Aorta (tissue), 5 donors: ENCODE measurements around the gene SRBD1. TPM values are rescaled to one million over a fixed set of nuclear protein-coding genes. Genes with fewer than 3 reads are reported as not detected.

Experiments used
- ATAC-seq: fragments of 200-7000 bp; cut with Tn5 transposase; one replicate; pipeline ENCODE4 v1.9.1; 2022; ENCODE audit warnings: moderate library complexity; ENCODE audit not compliant: low FRiP score
- DNase-seq, 2 donors: peaks; one replicate each; pipeline ENCODE4 v3.0.0-alpha.2; 2020
- H3K27ac ChIP-seq, 2 donors: one replicate each; pipeline ENCODE4 v1.5.1; 2013; ENCODE audit warnings: low read length in 2 of 2, mild to moderate bottlenecking in 2 of 2, moderate library complexity in 2 of 2, control low read depth in 1 of 2, inconsistent platforms in 1 of 2, low read depth in 1 of 2
- H3K27me3 ChIP-seq, 2 donors: one replicate each; pipeline ENCODE4 v1.6.1; 2013; ENCODE audit warnings: control low read depth in 1 of 2, low read length in 1 of 2, mild to moderate bottlenecking in 1 of 2, moderate library complexity in 1 of 2; ENCODE audit not compliant: insufficient read depth in 2 of 2, control insufficient read depth in 1 of 2
- H3K36me3 ChIP-seq, 2 donors: one replicate each; pipeline ENCODE4 v1.6.1; 2013; ENCODE audit warnings: control low read depth in 1 of 2, low read length in 1 of 2, mild to moderate bottlenecking in 1 of 2; ENCODE audit not compliant: insufficient read depth in 2 of 2, control insufficient read depth in 1 of 2
- H3K4me1 ChIP-seq, 2 donors: one replicate each; pipeline ENCODE4 v1.6.1; 2013; ENCODE audit warnings: low read length in 2 of 2, control low read depth in 1 of 2, mild to moderate bottlenecking in 1 of 2, moderate library complexity in 1 of 2; ENCODE audit not compliant: insufficient read depth in 2 of 2, control insufficient read depth in 1 of 2
- H3K4me3 ChIP-seq, 2 donors: one replicate each; pipeline ENCODE4 v1.5.1; 2013; ENCODE audit warnings: low read length in 2 of 2, control low read depth in 1 of 2, mild to moderate bottlenecking in 1 of 2
- H3K9me3 ChIP-seq: one replicate; pipeline ENCODE4 v1.6.1; 2013; ENCODE audit warnings: mild to moderate bottlenecking, low read length; ENCODE audit not compliant: control insufficient read depth
- WGBS, 2 donors: extraction: QIAGEN DNeasy Blood & Tissue Kit; methylation state at CpG; one replicate each; pipeline ENCODE4 v1.1.7; 2013; 5-methylcytosine and 5-hydroxymethylcytosine counted together
- intact Hi-C, 2 donors: fragments of 100-400 bp; cut with DNase I; formaldehyde crosslinking; loops; one replicate each; pipeline versions ENCODE4 v1.14.2 to v1.15.0; 2022
- polyA plus RNA-seq, 2 donors: library from polyadenylated mRNA; stranded (reverse); fragments of 200-250 nt; gene quantifications; one replicate each; pipeline ENCODE4 v1.2.3, GENCODE V29; 2013
- total RNA-seq, 2 donors: library from RNA; stranded (reverse); fragmentation: NEBNext Ultra II Directional; extraction: Animal tissue kit (Norgen Biotek cat#: 25700); gene quantifications; one replicate each; pipeline ENCODE4 v1.2.1, GENCODE V29; 2021
- donor health status: healthy with polysubstance abuse.
- donor health status: Bipolar disorder and iron deficiency.
- donor health status: DM: no; HTN: no; CAD: no.
- donor health status: DM: no; HTN: no; CAD: no.
- donor health status: DM: yes; HTN: yes; CAD: no.

Gene SRBD1
- total and polyA plus RNA-seq, 4 donors: 5.4 to 21.2 (median 10.6) TPM

GRCh38 chr2:45524016-45524415, 87.1 kb downstream of the SRBD1 start:
- Histone ChIP-seq H3K4me3 (no peak overlapping the region), H3K27ac (no peak overlapping the region), H3K27me3 (no peaks in the 10 kb centered on the region), H3K36me3 (no peaks in the 10 kb centered on the region), H3K4me1 (no peaks in the 10 kb centered on the region), H3K9me3 (no peaks in the 10 kb centered on the region)
- intact Hi-C loops: no loop called here
- DNase-seq (no peak), ATAC-seq (no peak)
- 99 to 100% methylated on average over 1 of the region's 1 CpG for WGBS, 2 donors

DNA sequence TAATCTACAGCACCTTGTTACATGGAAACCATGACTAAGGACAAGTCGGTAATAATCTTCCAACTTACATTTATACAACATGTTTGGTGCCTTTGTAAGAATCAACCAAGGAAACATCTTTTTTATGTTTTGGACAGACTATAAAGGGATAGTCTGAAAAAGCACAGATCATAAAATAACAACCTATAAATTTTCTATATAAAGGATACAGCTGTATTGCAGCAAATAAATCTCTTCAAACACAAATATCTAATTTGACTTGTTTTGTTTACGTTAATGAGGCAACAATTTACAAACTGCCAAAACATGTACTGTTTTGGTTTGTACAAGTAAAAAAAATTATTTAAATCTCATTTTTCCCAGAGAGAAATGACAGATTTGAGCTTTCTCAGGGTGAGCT, 92.5 kb downstream of the SRBD1 start:
- no peaks in the 10 kb centered on the region for H3K9me3 ChIP-seq
- no peaks in the 10 kb centered on the region for H3K36me3 ChIP-seq
- H3K27ac ChIP-seq: no peak overlapping the region
- DNase-seq: no peak
- ATAC-seq: no peak
- whole genome bisulfite sequencing, 2 donors: 95 to 99% methylated on average over 2 of the region's 2 CpGs
- no peaks in the 10 kb centered on the region for H3K4me1 ChIP-seq
- H3K4me3 ChIP-seq: no peak overlapping the region
- no peaks in the 10 kb centered on the region for H3K27me3 ChIP-seq
- intact Hi-C loops: no loop called here

DNA sequence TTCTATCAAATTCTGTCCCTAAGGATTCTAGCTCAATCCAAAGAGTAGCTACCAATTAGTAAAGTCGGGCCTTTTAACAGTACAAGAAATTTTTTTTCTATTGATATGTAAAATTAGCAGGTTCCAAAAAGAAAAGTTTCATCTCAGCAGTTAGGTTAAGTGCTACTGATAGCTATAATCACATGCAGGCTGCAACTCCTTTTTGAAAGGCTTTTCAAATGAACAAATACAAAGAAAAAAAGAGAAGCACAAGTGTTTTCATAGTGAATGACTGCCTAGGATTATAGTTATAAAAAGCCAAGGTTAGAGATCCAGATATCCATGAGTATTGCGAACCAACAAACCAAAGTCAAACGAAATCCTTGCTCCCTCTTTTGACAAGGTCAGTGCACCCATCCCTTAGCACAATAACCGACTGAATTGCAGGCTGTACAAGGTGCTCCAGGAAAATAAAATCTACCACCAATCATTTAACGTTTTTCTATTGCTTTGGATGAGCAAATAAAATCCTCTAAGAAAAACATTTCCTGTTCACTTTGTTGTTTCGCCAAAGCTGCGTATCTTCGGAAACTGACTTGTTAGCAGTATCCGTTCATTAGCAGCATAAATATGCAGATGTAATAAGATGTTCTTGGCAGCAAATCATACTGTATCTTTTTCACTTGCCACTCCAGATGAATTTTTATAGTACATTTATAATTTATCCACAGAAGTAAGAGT, 100.2 kb downstream of the SRBD1 start:
- no peak overlapping the region for H3K27ac ChIP-seq
- no peak for ATAC-seq
- WGBS, 2 donors: 86 to 88% methylated on average over 9 of the region's 9 CpGs

DNA sequence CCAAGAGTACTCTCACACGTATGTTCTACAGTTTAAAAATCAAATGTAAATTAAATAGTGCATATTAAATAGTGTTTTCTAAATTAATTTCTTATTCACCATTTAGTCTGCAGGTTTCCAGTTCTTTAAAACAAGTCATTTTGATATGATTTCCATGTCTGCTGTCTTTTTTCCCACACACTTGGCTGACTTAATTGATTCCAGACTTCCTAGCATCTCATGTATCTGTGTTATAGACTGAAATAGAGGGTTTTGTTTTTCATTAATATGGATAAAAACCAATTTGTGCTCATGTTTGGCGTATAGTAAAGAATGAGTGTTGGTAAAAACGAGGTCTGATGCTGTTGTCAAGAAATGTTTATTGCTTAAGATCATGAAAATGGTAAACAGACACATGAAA, 104.3 kb downstream of the SRBD1 start:
- ATAC-seq (no peak), DNase-seq (no peak)
- H3K4me1 ChIP-seq: no peaks in the 10 kb centered on the region
- H3K9me3 ChIP-seq: no peaks in the 10 kb centered on the region
- H3K27me3 ChIP-seq: no peaks in the 10 kb centered on the region
- intact Hi-C loops: no loop called here
- WGBS, 2 donors: 96 to 99% methylated on average over 3 of the region's 3 CpGs
- H3K4me3 ChIP-seq: no peak overlapping the region
- H3K27ac ChIP-seq: no peak overlapping the region
- no peaks in the 10 kb centered on the region for H3K36me3 ChIP-seq

More for the DNA sequence above, 100.2 kb downstream of the SRBD1 start:
- H3K27me3 ChIP-seq: no peaks in the 10 kb centered on the region
- H3K4me1 ChIP-seq: no peaks in the 10 kb centered on the region
- no peaks in the 10 kb centered on the region for H3K36me3 ChIP-seq
- H3K4me3 ChIP-seq: no peak overlapping the region
- intact Hi-C loops: no loop called here
- no peak for DNase-seq
- no peaks in the 10 kb centered on the region for H3K9me3 ChIP-seq

DNA sequence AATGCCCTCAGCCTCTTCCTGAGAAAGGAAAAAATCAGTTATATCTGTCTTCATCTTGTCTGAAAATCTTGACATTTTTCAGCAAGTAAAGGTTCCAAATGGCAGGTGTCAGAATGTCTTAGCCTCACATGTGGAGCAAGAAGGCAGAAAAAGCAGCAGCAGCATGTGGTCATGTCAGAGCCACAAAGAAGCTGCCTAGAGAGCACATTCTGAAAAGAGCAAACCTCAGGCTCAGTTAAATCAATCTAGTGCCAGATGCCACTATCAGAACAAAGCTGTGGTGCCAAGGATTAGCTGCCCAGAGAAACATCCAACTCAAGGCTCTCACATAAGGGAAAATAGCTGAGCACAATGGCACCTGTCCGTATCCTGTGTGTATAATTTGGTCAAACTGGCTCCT, 105.9 kb downstream of the SRBD1 start:
- H3K9me3 ChIP-seq: no peaks in the 10 kb centered on the region
- no peaks in the 10 kb centered on the region for H3K36me3 ChIP-seq
- ATAC-seq: no peak
- no peak overlapping the region for H3K4me3 ChIP-seq
- no peaks in the 10 kb centered on the region for H3K4me1 ChIP-seq
- no peak for DNase-seq
- 26 to 38% methylated on average over 1 of the region's 1 CpG for WGBS, 2 donors
- H3K27ac ChIP-seq: no peak overlapping the region
- intact Hi-C loops: no loop called here
- no peaks in the 10 kb centered on the region for H3K27me3 ChIP-seq

DNA sequence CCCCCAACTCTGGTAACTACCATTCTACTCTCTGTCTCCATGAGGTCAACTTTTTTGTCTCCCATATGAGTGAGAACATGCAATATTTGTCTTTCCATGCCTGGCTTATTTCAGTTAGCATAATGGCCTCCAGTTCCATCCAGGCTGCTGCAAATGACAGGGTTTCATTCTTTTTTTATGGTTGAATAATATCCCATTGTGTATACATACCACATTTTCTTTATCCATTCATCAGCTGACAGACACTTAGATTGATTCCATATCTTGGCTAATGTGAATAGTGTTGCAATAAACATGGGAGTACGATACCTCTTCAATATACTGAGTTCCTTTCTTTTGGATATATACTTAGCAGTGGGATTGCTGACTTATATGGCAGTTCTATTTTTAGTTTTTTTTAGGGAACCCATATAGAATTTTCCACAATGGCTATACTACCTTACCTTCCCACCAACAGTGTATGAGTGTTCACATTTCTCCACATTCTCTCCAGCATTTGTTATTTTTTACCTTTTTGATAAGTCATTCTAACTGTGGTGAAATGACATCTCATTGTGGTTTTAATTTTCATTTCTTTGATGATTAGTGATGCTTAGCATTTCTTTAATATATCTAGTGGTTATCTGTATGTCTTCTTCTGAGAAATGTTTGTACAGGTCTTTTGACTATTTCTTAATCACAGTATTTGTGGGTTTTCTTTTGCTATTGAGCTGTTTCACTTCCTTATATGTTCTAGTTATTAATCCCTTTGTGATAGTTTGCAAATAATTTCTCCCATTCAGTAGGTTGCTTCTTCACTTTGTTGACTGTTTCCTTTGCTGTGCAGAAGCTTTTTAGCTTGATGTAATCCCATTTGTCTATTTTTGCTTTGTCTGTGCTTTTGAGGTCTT, 112.2 kb downstream of the SRBD1 start:
- Histone ChIP-seq H3K4me1 (no peaks in the 10 kb centered on the region), H3K27me3 (no peaks in the 10 kb centered on the region), H3K4me3 (no peak overlapping the region), H3K9me3 (no peaks in the 10 kb centered on the region), H3K27ac (no peak overlapping the region), H3K36me3 (no peaks in the 10 kb centered on the region)
- DNase-seq: no peak
- no peak for ATAC-seq
- WGBS, 2 donors: 94 to 100% methylated on average over 1 of the region's 1 CpG
- intact Hi-C loops: loop anchor here in 1 of 2 donors (10.0 kb wide), 1 partner anchor 324 kb away; no protein-coding TSS in a partner anchor

DNA sequence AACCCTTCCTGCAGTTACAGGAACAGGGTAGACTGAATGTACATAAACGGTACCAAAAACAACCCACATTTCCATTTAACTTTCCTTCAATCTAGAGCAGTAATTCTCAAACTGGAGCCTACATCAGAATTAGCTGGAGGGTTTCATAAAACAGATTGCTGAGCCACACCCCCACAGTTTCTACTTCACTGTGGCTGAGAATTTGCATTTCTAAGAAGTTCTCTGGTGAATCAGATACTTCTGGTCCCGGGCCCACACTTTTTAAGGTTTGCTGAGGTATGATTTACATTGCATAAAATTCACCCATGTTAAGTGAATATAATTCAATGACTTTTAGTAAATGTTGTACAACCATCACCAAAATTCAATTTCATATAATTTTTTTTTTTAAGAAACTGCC, 113.7 kb downstream of the SRBD1 start:
- Histone ChIP-seq H3K4me3 (no peak overlapping the region), H3K4me1 (no peaks in the 10 kb centered on the region), H3K27me3 (no peaks in the 10 kb centered on the region), H3K27ac (no peak overlapping the region), H3K36me3 (no peaks in the 10 kb centered on the region), H3K9me3 (no peaks in the 10 kb centered on the region)
- ATAC-seq: no peak
- WGBS, 2 donors: 78 to 85% methylated on average over 2 of the region's 2 CpGs
- intact Hi-C loops: loop anchor here in 1 of 2 donors (10.0 kb wide), 1 partner anchor 323 kb away; no protein-coding TSS in a partner anchor
- no peak for DNase-seq

- Histone ChIP-seq H3K36me3 (no peaks in the 10 kb centered on the region), H3K4me3 (no peak overlapping the region), H3K27me3 (no peaks in the 10 kb centered on the region), H3K27ac (no peak overlapping the region), H3K4me1 (no peaks in the 10 kb centered on the region), H3K9me3 (no peaks in the 10 kb centered on the region)
- WGBS, 2 donors: 74 to 77% methylated on average over 2 of the region's 2 CpGs
- ATAC-seq: no peak
- no peak for DNase-seq
- intact Hi-C loops: loop anchor here in 1 of 2 donors (1.0 to 10.0 kb wide), 2 partner anchors 322 to 516 kb away; no protein-coding TSS in a partner anchor
These were observed 114.2 kb downstream of the SRBD1 start for GRCh38 chr2:45496869-45497268.
